Cardiac muscle cell (in vitro differentiated cells and primary cell): ENCODE data around the gene PRR20G. TPM values are rescaled to one million over a fixed set of nuclear protein-coding genes. Genes with fewer than 3 reads are reported as not detected.

Experiments
- DNase-seq, 2 donors: peaks; one replicate each; pipeline versions ENCODE4 v3.0.0 to v3.0.0-alpha.2; 2010 to 2017; ENCODE audit warnings: low read depth in 1 of 2, low spot score in 1 of 2
- H3K27ac ChIP-seq: fragments of 200-600 bp; sonication (generic); 2 replicates; pipeline ENCODE4 v1.5.1; 2016
- H3K27me3 ChIP-seq: fragments of 200-600 bp; sonication (generic); 2 replicates; pipeline ENCODE4 v1.6.0; 2016; ENCODE audit warnings: control low read depth
- H3K36me3 ChIP-seq: fragments of 200-600 bp; sonication (generic); 2 replicates; pipeline ENCODE4 v1.5.1; 2016; ENCODE audit warnings: control low read depth
- H3K4me1 ChIP-seq: fragments of 200-600 bp; sonication (generic); 2 replicates; pipeline ENCODE4 v1.8.1; 2017; ENCODE audit warnings: low read depth, mild to moderate bottlenecking, mixed run types
- H3K4me3 ChIP-seq: fragments of 200-600 bp; sonication (generic); 2 replicates; pipeline ENCODE4 v1.5.1; 2016; ENCODE audit warnings: mild to moderate bottlenecking
- H3K9me3 ChIP-seq: fragments of 200-600 bp; sonication (generic); 2 replicates; pipeline ENCODE4 v1.5.1; 2017; ENCODE audit warnings: low read depth, mild to moderate bottlenecking, control low read depth
- CTCF ChIP-seq: IDR thresholded peaks from 2 replicates; pipeline ENCODE4 v1.5.1; 2012; ENCODE audit warnings: low read depth, mild to moderate bottlenecking, low read length
- polyA plus RNA-seq: library from polyadenylated mRNA; unstranded; fragments of >200 nt; fragmentation: Nextera tagmentation; extraction: Ambion mirVana; gene quantifications from 2 replicates; pipeline ENCODE4 v1.2.1, GENCODE V29; 2016
- total RNA-seq: library from RNA; depleted of rRNA; stranded (reverse); fragments of >200 nt; gene quantifications from 2 replicates; pipeline ENCODE4 v1.2.3, GENCODE V29; 2016

The PRR20G gene
- total and polyA plus RNA-seq, 2 experiments from 2014 or later = not detected

DNA sequence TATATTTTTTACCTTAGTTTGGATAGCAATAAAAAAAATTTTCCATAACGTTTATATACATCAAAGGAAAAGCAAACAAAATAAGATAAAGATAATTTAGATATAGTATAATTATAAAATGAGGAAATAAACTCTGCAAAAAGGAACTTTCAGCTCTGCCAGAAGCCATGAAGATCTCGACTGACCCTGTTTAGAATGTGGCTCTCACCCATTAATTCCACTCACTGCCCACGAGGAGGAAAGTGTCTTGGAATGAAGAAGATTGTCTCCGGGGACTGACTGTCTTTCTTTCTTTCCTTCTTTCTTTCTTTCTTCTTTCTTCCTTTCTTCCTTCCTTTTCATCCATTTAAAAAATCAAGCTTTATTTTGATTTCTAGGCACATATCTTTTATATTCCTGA lies 20.1 kb upstream of the PRR20G start:
- H3K27ac ChIP-seq = no peak overlapping the region
- H3K36me3 ChIP-seq = no peaks in the 10 kb centered on the region
- H3K27me3 ChIP-seq = peaks cover 2% of the 10 kb centered on the region
- no peak overlapping the region for H3K4me3 ChIP-seq
- no peaks in the 10 kb centered on the region for H3K9me3 ChIP-seq
- no peaks in the 10 kb centered on the region for H3K4me1 ChIP-seq
- no peak for TF ChIP-seq CTCF
- DNase-seq = no peak

DNA sequence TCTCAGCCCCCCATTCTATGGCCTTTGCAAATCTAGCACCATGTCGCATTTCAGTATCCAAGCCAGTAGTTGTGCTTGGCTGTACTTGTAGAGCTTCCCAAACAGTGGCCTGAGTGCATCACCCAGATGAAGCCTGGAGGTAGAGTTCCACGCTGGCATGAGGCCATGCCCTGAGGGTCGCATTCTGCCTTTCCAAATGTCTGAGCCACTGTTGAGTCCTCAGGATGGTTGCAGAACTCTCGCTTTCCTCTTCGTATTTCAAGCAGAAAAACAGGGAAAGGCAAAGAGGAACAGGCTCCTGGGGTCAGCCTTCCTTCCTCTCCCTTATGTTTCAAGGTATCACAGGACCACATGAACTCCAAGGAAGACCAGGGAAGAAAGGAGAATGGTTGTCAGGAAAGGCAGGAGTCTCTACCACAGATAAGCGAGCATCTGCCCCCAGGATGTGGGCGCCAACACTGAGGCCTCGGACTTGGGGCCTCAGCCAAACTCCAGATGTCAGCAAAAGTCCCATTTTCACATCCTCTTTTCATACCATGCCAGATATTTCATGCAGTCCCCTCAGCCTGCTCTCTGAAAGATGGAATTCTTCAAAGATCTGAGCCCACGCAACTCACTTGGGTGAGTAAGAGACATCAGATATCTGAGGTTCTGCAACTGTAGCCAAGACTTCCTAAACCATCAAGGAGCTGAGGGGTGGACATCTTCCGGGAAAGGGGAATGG lies 19.4 kb upstream of the PRR20G start:
- Histone ChIP-seq H3K27me3 (peaks cover 4% of the 10 kb centered on the region), H3K4me1 (no peaks in the 10 kb centered on the region), H3K9me3 (no peaks in the 10 kb centered on the region), H3K36me3 (no peaks in the 10 kb centered on the region), H3K27ac (no peak overlapping the region), H3K4me3 (no peak overlapping the region)
- no peak for DNase-seq
- TF ChIP-seq CTCF = no peak

DNA sequence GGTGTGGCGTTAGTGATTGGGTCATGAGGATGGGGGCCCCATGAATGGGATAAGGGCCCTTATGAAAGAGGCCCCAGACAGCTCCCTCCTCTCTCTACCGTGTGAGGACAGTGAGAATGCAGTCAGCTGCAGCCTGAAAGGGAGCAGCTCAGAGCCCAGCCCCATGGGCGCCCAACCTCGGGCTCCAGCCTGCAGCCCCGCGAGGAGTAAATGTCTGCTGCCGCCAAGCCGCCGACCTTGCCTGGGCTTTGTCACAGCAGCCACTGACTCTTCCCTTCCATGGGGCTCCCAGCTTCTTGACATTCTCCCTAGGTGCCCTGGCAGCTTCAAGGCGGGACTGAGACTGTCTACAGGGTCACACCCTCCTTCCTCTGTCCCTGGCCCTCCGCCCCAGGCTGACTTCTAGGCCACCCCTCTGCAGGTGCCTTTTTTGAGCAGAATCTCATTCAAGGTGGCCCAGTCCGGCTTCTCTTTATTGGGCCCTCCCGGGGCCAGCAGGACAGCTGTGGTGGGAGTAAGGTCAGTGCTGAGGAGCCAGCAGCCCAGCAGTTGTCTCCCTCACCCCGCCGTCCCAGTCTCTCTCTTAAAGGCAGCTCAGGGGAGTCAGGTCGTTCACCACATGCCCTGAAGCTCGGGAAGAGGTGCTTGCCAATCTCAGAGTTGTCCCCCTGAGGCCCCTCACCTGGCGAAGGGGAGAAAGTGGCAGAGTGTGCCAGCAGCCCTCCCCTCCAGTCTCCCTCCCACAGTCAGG lies 18.7 kb upstream of the PRR20G start:
- Histone ChIP-seq H3K27me3 (peaks cover 7% of the 10 kb centered on the region), H3K36me3 (no peaks in the 10 kb centered on the region), H3K4me3 (no peak overlapping the region), H3K9me3 (no peaks in the 10 kb centered on the region), H3K4me1 (no peaks in the 10 kb centered on the region), H3K27ac (no peak overlapping the region)
- DNase-seq = no peak
- no peak for TF ChIP-seq CTCF

GRCh38 chr3:127305499-127306060 lies 17.7 kb upstream of the PRR20G start:
- Histone ChIP-seq H3K36me3 (no peaks in the 10 kb centered on the region), H3K4me1 (no peaks in the 10 kb centered on the region), H3K4me3 (no peak overlapping the region), H3K9me3 (no peaks in the 10 kb centered on the region), H3K27me3 (peaks cover 16% of the 10 kb centered on the region), H3K27ac (no peak overlapping the region)
- no peak for DNase-seq
- no peak for TF ChIP-seq CTCF

DNA sequence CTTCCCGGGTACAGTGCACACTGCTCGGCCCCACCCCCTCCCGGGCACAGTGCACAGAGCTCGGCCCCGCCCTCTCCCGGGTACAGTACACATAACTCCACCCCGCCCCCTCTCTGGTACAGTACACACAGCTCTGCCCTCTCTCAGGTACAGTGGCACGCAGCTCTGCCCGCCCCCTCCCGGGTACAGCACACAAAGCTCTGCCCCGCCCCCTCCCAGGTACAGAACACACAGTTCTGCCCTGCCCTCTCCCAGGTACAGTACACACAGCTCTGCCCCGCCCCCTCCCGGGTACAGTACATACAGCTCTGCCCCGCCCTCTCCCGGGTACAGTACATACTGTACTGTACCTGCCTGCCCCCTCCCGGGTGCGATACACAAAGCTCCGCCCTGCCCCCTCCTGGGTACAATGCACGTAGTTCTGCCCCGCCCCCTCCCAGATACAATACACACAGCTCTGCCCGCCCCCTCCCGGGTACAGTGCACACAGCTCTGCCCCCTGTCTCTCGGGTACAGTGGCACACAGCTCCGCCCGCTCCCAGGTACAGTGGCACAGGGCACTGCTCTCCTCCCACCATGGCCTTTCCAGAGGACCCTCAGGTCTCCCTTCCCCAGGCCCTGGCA lies 16.4 kb upstream of the PRR20G start:
- peak in 1 of 2 donors; percentile 26 for DNase-seq
- TF ChIP-seq CTCF = no peak
- Histone ChIP-seq H3K27ac (no peak overlapping the region), H3K36me3 (no peaks in the 10 kb centered on the region), H3K4me3 (no peak overlapping the region), H3K27me3 (peaks cover 27% of the 10 kb centered on the region), H3K9me3 (no peaks in the 10 kb centered on the region), H3K4me1 (no peaks in the 10 kb centered on the region)
